ENCODE measurements around the gene GLB1L3. TPM values are rescaled to one million over a fixed set of nuclear protein-coding genes. Genes with fewer than 3 reads are reported as not detected.

Gene GLB1L3
- total RNA-seq, 6 experiments from 2014 or later: not detected

- H3K36me3 ChIP-seq: peaks cover 0 to 77% (median 16%) of the 10 kb centered on the region in 4 donors
- no peak for TF ChIP-seq POLR2A (IDR thresholded peaks at IDR 0.05)
- TF ChIP-seq CTCF (IDR thresholded peaks at IDR 0.05): no peak
- no peak overlapping the region for H3K4me3 ChIP-seq
- ATAC-seq (no peak), DNase-seq (no peak)
- no peak overlapping the region for H3K27ac ChIP-seq
- no peaks in the 10 kb centered on the region for H3K9me3 ChIP-seq
- intact Hi-C loops (cut with DNase I): no loop called here
- H3K4me1 ChIP-seq: peaks cover 0 to 19% (median 10%) of the 10 kb centered on the region in 4 donors
- WGBS (ENCODE audit: insufficient coverage, low coverage, low lambda C conversion rate, missing lambda C conversion rate): 89% methylated on average over 4 of the region's 4 CpGs
- no peaks in the 10 kb centered on the region for H3K27me3 ChIP-seq
Observed at GRCh38 chr11:134246678-134247077, 29.5 kb upstream of the GLB1L3 start.

GRCh38 chr11:134248910-134249480 lies 27.2 kb upstream of the GLB1L3 start:
- TF ChIP-seq POLR2A (IDR thresholded peaks at IDR 0.05) (no peak), CTCF (IDR thresholded peaks at IDR 0.05) (no peak)
- WGBS (ENCODE audit: insufficient coverage, low coverage, low lambda C conversion rate, missing lambda C conversion rate): 53% methylated on average over 4 of the region's 7 CpGs
- H3K36me3 ChIP-seq: peaks cover 0 to 55% (median 14%) of the 10 kb centered on the region in 4 donors
- peaks cover 0 to 27% (median 13%) of the 10 kb centered on the region in 4 donors for H3K4me1 ChIP-seq
- ATAC-seq (no peak), DNase-seq (no peak)
- no peaks in the 10 kb centered on the region for H3K9me3 ChIP-seq
- H3K27ac ChIP-seq: no peak overlapping the region
- no peak overlapping the region for H3K4me3 ChIP-seq
- intact Hi-C loops (cut with DNase I): no loop called here
- H3K27me3 ChIP-seq: no peaks in the 10 kb centered on the region

GRCh38 chr11:134250246-134250645 lies 25.9 kb upstream of the GLB1L3 start:
- intact Hi-C loops (cut with DNase I): no loop called here
- DNase-seq (no peak), ATAC-seq (no peak)
- Histone ChIP-seq H3K36me3 (peaks cover 0 to 45% (median 10%) of the 10 kb centered on the region in 4 donors), H3K9me3 (no peaks in the 10 kb centered on the region), H3K4me1 (peaks cover 0 to 34% (median 13%) of the 10 kb centered on the region in 4 donors), H3K4me3 (no peak overlapping the region), H3K27ac (peak overlapping the region; percentile 49 to 86 (median 83)), H3K27me3 (no peaks in the 10 kb centered on the region)
- WGBS (ENCODE audit: insufficient coverage, low coverage, low lambda C conversion rate, missing lambda C conversion rate): 79% methylated on average over 3 of the region's 3 CpGs
- TF ChIP-seq POLR2A (IDR thresholded peaks at IDR 0.05): no peak
- no peak for TF ChIP-seq CTCF (IDR thresholded peaks at IDR 0.05)

- intact Hi-C loops (cut with DNase I): no loop called here
- peaks cover 0 to 40% (median 10%) of the 10 kb centered on the region in 4 donors for H3K36me3 ChIP-seq
- 18% methylated on average over 2 of the region's 2 CpGs for WGBS (ENCODE audit: insufficient coverage, low coverage, low lambda C conversion rate, missing lambda C conversion rate)
- ATAC-seq (peak; percentile 63 to 77 (median 68)), DNase-seq (peak in 1 of 3 donors; percentile 84)
- no peaks in the 10 kb centered on the region for H3K9me3 ChIP-seq
- H3K4me1 ChIP-seq: peaks cover 0 to 34% (median 13%) of the 10 kb centered on the region in 4 donors
- H3K27ac ChIP-seq: peak overlapping the region; percentile 49 to 86 (median 83)
- no peaks in the 10 kb centered on the region for H3K27me3 ChIP-seq
- H3K4me3 ChIP-seq: no peak overlapping the region
- TF ChIP-seq CTCF (IDR thresholded peaks at IDR 0.05) (no peak), POLR2A (IDR thresholded peaks at IDR 0.05) (no peak)
Observed at GRCh38 chr11:134250675-134251074, 25.5 kb upstream of the GLB1L3 start.

Data from right lobe of liver (tissue), 6 donors.